GM18867 (cell line): ENCODE data around the gene SFXN5.
"Not testable (repeated sequence)": the region's sequence is repeated elsewhere in the genome, so short reads cannot be mapped to it uniquely, and the experiment has no call there.

Experiments used
- ATAC-seq: cut with Tn5 transposase; IDR thresholded peaks from one replicate; pipeline ENCODE4 v1.9.1; 2021; ENCODE audit warnings: mild to moderate bottlenecking, moderate library complexity; ENCODE audit not compliant: unreplicated experiment

Gene SFXN5

GRCh38 chr2:73071360-73072128, at the start of gene SFXN5:
TSS of gene SFXN5 (minus strand) at chr2:73071712. CDS start at chr2:73071705, 7 bp downstream.
- peak; percentile 95 for ATAC-seq

DNA sequence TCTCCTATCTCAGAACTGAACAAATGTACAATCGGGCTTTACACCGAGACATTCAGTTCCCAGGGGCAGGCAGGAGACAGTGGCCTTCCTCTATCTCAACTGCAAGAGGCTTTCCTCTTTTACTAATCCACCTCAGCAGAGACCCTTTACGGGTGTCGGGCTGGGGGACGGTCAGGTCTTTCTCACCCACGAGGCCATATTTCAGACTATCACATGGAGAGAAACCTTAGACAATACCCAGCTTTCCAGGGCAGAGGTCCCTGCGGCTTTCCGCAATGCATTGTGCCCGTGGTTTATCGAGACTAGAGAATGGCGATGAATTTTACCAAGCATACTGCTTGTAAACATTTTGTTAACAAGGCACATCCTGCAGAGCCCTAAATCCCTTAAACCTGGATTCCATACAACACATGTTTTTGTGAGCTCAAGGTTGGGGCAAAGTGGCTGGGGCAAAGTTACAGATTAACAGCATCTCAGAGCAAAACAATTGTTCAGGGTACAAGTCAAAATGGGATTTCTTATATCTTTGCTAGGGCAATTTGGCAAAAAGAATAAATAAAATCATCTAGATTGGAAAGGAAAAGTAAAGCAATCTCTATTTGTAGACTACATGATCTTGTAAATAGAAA, 48.2 kb upstream of the SFXN5 start:
- ATAC-seq, result not testable (repeated sequence)

DNA sequence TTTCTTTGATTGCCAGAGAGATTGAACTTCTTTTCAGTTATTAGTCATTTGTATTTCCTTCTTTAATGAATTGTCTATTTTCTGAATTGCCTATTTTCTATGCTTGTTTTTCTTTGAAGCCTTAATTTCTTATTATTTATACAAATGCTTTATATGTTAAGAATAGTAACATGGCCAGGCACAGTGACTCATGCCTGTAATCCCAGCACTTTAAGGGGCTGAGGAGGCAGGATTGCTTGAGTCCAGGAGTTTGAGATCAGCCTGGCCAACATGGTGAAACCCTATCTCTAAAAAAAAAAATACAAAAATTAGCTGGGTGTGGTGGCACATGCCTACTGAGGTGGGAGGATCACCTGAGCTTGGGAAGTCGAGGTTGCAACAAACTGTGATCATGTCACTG, 45.9 kb upstream of the SFXN5 start:
- no peak for ATAC-seq

GRCh38 chr2:73116182-73116960, 44.9 kb upstream of the SFXN5 start:
- ATAC-seq, result no peak

DNA sequence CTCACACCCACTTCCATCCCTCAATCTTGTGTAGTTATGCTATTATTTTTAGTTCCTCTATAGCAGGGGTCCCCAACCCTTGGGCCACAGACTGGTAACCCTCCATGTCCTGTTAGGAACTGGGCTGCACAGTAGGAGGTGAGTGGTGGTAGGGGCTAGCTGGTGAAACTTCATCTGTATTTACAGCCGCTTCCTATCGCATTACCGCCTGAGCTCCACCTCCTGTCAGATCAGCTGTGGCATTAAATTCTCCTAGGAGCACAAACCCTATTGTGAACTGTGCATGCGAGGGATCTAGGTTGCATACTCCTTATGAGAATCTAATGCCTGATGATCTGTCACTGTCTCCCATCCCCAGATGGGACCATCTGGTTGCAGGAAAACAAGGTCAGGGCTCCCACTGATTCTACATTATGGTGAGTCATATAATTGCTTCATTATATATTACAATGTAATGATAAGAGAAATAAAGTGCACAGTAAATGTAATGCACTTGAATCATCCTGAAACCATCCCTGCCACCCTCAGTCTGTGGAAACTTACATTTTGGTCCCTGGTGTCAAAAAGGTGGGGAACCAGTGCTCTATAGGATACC, 42.9 kb upstream of the SFXN5 start:
- no peak for ATAC-seq

DNA sequence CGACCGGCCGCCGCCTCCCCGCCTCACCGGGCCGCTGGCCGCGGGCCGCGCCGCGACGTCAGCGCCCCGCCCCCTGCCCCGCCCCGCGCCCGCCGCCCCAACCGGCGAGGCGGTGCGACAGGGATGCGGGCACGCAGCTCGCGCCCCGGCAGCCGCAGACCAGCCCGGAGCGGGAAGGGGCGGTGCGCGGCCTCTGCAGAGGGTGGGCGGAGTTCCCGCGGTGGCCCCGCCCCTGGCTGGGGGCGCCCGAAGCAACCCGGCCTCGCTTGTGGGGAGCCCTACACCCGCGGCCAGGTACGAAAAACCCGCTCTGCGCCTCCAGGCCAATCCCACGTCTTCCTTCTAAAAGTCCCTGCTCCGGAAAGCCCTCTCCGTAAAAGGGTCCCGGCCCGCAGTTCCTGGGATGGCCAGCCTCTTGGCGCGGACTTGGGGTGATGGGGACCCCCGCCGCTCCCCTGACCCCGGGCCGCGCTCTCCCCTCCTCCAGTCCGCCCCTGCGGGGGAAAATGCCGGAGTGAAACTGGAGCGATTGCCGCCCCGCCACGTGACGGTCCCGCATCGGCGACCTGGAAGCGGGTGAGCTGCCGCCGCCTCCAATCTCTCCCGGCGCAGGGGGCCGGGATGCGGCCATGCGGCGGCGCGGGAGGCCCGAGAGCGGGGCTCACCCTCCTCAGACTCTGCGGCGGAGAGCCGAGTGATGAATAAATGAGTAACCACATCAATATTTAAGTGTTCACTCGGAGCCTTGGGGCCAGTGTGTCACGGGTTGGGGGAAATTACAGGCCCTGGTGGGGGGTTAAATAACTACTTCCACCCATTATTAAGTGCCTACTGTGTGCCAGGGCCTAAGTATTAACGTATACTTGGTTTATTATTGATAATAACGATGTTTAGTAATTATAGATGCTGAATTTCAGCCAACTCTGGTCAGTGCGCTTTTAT, 41.7 kb upstream of the SFXN5 start, which contains the start of gene RAB11FIP5:
TSS of gene RAB11FIP5 (minus strand) at position 36 of the 942 bp plus-strand sequence. CDS start 171 bp downstream, outside the sequence.
- peak; percentile 86 for ATAC-seq

GRCh38 chr2:73112026-73112912, 40.8 kb upstream of the SFXN5 start:
- ATAC-seq, result peak; percentile 19

- ATAC-seq, result no peak
Observed at GRCh38 chr2:73111073-73112025, 39.8 kb upstream of the SFXN5 start.

DNA sequence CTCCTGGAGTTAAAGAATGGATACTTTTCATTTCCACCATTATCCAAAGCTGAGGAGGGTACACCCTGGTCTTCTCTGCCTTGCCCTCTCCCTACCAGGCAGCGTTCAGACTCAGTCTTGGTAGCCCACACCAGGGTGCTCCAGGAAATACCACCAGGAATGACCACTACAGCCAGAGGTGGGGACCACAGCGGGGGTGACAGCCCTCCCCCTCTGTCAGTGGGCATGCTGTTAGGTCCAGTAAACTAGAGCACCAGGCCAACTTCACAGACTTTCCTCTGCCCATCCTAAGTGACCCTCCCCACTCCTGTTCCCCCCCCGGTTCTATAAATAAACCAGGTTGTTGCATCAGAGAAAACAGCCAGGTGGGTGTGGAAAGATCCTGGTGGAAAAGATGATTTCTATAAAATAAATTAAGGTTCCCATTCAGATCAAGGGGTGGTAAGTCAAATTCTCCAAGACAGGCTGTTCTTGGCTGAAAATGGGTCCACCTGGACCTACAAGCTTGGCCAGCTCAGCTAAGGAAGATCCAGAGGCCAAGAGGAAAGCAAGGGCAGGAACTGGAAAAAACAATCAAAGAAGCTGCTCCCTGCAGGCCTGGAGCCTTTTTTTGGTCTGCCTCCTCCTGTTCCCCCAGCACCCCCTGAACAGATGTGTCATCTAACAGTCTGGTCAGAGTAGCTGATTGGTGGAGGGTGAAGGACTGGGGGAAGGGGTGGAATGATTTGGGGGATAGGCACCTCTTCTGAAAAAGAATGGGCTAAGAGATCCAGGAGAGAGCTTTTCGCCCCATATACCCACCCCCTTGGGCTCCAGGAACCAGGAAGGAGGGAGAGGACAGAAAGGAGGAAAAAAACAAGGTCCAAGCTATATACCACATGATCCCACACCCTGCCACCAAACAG, 38.9 kb upstream of the SFXN5 start:
- ATAC-seq, result no peak

GRCh38 chr2:73109431-73110167, 38.1 kb upstream of the SFXN5 start:
- no peak for ATAC-seq

DNA sequence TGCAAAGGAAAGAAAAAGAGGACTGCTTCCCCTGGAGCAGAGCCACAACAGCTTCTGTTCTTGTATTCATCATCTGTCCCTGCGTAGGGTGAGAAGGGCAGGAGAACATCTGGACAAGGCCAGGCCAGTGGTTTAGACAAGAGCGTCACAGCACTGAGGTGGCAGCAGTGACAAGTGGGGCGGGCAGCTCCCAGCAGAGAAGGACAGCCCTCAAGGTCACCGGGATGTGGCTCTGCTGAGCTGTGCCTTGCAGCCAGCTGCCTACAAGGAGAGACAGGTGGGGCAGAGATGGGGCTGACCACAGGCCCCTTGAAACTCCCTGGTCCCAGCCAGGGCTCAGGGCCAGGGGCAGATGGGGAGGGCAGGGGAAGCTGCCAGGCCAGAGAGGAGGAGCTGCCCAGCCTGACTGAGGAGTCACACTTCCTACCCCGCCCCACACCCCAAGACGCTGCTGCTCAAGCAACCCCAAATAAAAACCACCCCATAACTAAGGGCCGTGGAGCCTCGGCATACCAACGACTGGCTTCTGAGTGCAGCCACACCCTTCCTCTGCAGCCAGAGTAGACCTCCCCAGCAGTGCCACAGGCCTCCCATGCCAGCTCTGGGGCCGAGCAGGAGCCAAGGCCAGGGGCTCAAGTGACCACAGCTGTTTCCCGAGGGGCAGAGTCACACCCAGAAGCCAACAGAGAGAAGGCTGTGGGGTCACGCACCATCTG, 35.9 kb upstream of the SFXN5 start:
- ATAC-seq, result no peak

DNA sequence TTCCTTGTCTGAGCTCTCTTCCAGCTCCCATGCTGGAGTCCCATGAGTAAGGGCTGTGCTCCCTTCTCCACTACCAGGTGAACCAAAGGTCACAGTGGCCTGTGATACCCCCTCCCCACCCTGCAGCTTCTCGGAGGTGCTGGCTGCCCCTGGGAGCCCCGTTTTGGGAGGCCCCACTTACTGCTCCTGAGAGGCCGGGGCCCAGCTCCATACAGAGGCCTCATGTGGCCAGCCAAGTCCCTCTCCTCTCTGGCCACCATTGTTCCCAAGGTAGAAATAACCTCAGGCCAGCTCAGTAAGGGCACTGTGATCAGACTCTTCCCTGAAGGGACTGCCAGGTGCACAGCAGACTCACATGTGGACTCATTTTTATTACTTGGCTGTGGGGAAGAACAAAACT, 35.3 kb upstream of the SFXN5 start:
- no peak for ATAC-seq

GRCh38 chr2:73105511-73105971, 34.0 kb upstream of the SFXN5 start:
- no peak for ATAC-seq

GRCh38 chr2:73104933-73105332, 33.4 kb upstream of the SFXN5 start:
- ATAC-seq, result no peak

DNA sequence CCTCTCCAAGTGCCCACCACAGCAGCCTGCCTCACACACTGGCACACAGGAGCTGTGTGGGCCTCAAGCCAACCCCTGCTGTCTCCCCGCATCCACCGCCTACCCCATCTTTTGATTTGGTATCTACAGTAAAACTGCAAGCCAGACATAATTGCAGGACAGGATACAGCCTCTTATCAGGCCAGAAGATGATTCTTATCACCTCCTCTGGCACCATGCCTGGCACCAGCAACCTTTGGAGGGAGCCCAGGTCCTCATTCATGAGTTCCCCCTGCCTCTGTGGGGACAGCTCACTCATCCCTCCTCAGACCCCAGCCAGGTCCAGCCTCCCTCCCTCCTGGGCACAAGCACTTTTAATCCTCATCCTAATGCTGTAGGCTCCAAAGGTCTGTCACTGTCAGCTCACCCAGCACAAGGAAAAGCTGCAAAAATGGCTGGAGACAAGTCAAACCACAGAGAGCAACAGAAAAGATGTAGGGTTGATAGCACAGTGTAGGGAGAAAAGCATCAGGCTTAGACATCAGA, 31.6 kb upstream of the SFXN5 start:
- no peak for ATAC-seq
